Thymus (tissue), 11 donors: ENCODE results near the gene MINAR1. TPM values are rescaled to one million over a fixed set of nuclear protein-coding genes. Genes with fewer than 3 reads are reported as not detected.
"Not testable (repeated sequence)": the region's sequence is repeated elsewhere in the genome, so short reads cannot be mapped to it uniquely, and the experiment has no call there.

Experiments used
- DNase-seq, 9 donors: peaks; one replicate each; pipeline ENCODE4 v3.0.0-alpha.2; 2013; ENCODE audit warnings: low spot score in 9 of 9, low read depth in 6 of 9, missing footprints in 1 of 9
- H3K27ac ChIP-seq, 2 donors: one replicate each; pipeline ENCODE4 v1.5.1; 2013; ENCODE audit warnings: control low read depth in 1 of 2, low read depth in 1 of 2, low read length in 1 of 2, mild to moderate bottlenecking in 1 of 2, moderate library complexity in 1 of 2
- H3K27me3 ChIP-seq, 2 donors: one replicate each; pipeline ENCODE4 v1.5.1; 2013; ENCODE audit warnings: low read length in 1 of 2; ENCODE audit not compliant: control insufficient read depth in 2 of 2, insufficient read depth in 1 of 2
- H3K36me3 ChIP-seq, 2 donors: one replicate each; pipeline ENCODE4 v1.5.1; 2013; ENCODE audit warnings: low read length in 1 of 2, mild to moderate bottlenecking in 1 of 2, moderate library complexity in 1 of 2; ENCODE audit not compliant: control insufficient read depth in 2 of 2, insufficient read depth in 2 of 2
- H3K4me1 ChIP-seq, 2 donors: one replicate each; pipeline ENCODE4 v1.5.1; 2013; ENCODE audit warnings: low read length in 2 of 2; ENCODE audit not compliant: control insufficient read depth in 2 of 2, insufficient read depth in 2 of 2
- H3K4me3 ChIP-seq, 2 donors: one replicate each; pipeline ENCODE4 v1.5.1; 2013; ENCODE audit warnings: low read length in 2 of 2, control low read depth in 1 of 2, mild to moderate bottlenecking in 1 of 2
- H3K9me3 ChIP-seq, 2 donors: one replicate each; pipeline ENCODE4 v1.5.1; 2013; ENCODE audit warnings: low read length in 1 of 2, mild to moderate bottlenecking in 1 of 2; ENCODE audit not compliant: control insufficient read depth in 2 of 2, insufficient read depth in 1 of 2
- WGBS: extraction: QIAGEN DNeasy Blood & Tissue Kit; methylation state at CpG from one replicate; pipeline ENCODE4 v1.1.7; 2013; 5-methylcytosine and 5-hydroxymethylcytosine counted together
- polyA plus RNA-seq: library from polyadenylated mRNA; stranded (reverse); fragments of 200-250 nt; gene quantifications from one replicate; pipeline ENCODE4 v1.2.3, GENCODE V29; 2013
- total RNA-seq: library from RNA; stranded (reverse); fragments of 120-200 nt; gene quantifications from one replicate; pipeline ENCODE4 v1.2.4, GENCODE V29; 2013
- donor health status: healthy.

MINAR1 gene
- total and polyA plus RNA-seq, 2 donors: 0.37 to 0.38 TPM

- no peak overlapping the region for H3K4me3 ChIP-seq
- no peak overlapping the region for H3K27ac ChIP-seq
- H3K4me1 ChIP-seq: no peaks in the 10 kb centered on the region
- DNase-seq: no peak
- no peaks in the 10 kb centered on the region for H3K27me3 ChIP-seq
- 97% methylated on average over 3 of the region's 3 CpGs for WGBS
- no peaks in the 10 kb centered on the region for H3K36me3 ChIP-seq
- H3K9me3 ChIP-seq: no peaks in the 10 kb centered on the region
Measured at GRCh38 chr15:79406210-79406609, 25.9 kb upstream of the MINAR1 start.

DNA sequence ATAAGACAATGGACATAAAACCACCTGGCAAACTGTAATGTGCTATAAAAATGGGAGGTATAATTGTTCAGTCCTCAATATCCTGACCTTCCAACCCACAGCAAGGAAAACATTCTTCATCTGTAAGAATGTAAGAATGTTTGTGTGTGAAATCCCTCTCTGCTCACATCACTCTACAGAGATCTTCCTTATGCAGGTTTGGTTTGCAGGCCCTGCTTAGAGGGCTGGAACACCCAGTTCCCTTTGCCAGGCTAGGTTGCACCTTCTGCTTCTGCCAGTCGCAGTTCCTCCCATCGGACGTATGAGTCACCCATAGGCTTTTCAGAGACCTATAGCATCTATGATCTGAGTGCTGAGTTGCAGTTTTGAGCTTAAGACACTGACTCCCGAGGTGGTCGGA, 24.1 kb upstream of the MINAR1 start:
- 76% methylated on average over 5 of the region's 5 CpGs for WGBS
- Histone ChIP-seq H3K9me3 (no peaks in the 10 kb centered on the region), H3K27me3 (no peaks in the 10 kb centered on the region), H3K36me3 (no peaks in the 10 kb centered on the region), H3K27ac (no peak overlapping the region), H3K4me1 (no peaks in the 10 kb centered on the region), H3K4me3 (no peak overlapping the region)
- DNase-seq: no peak

GRCh38 chr15:79410237-79410636, 21.9 kb upstream of the MINAR1 start:
- Histone ChIP-seq H3K36me3 (no peaks in the 10 kb centered on the region), H3K9me3 (no peaks in the 10 kb centered on the region), H3K27me3 (no peaks in the 10 kb centered on the region), H3K27ac (no peak overlapping the region), H3K4me3 (no peak overlapping the region), H3K4me1 (no peaks in the 10 kb centered on the region)
- WGBS: 98% methylated on average over 2 of the region's 2 CpGs
- DNase-seq: no peak

DNA sequence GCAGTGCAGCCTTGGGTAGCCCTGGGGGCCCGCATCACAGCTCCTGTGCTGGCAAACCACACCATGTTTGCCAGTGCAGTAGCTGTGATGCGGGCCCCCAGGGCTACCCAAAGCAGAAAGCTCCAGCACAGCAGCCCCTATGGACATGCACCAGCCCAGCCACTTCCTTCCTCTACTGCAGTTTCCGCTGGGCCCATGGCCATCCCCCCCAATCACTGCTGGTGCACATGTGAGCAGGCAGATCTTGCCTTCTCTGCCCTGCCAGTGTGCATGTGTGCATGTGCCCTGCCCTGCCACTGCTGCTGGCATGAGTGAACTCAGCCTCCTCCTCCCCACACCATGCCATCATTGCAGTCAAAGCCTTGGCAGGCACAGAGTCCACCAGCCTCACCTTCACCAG, 20.1 kb upstream of the MINAR1 start:
- Histone ChIP-seq H3K27ac (no peak overlapping the region), H3K4me3 (no peak overlapping the region), H3K36me3 (no peaks in the 10 kb centered on the region), H3K27me3 (no peaks in the 10 kb centered on the region), H3K4me1 (no peaks in the 10 kb centered on the region), H3K9me3 (no peaks in the 10 kb centered on the region)
- no peak for DNase-seq
- WGBS: 95% methylated on average over 3 of the region's 3 CpGs

DNA sequence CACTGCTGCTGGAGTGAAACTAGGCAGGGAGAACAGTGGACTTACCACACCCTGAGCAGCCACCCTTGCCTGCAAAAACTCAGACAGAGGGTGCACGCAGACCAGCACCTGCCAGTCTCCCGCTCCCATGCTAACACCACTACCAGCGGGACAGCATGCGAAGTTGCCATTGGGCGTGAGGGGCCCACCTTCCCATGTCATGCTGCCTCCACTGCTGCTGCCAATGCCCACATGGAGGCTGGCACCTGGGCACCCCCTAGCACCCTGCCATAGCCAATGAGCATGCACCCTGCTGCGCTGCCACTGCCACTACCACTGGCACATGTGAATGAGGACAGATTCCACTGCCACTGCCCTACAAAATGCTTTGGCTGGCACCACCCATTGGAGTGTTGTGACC, 19.7 kb upstream of the MINAR1 start:
- Histone ChIP-seq H3K27me3 (no peaks in the 10 kb centered on the region), H3K36me3 (no peaks in the 10 kb centered on the region), H3K27ac (no peak overlapping the region), H3K4me3 (no peak overlapping the region), H3K4me1 (no peaks in the 10 kb centered on the region), H3K9me3 (no peaks in the 10 kb centered on the region)
- no peak for DNase-seq
- 97% methylated on average over 6 of the region's 6 CpGs for WGBS

- 99% methylated on average over 2 of the region's 2 CpGs for WGBS
- no peaks in the 10 kb centered on the region for H3K4me1 ChIP-seq
- H3K27ac ChIP-seq: no peak overlapping the region
Measured at GRCh38 chr15:79416876-79417275, 15.3 kb upstream of the MINAR1 start.

DNA sequence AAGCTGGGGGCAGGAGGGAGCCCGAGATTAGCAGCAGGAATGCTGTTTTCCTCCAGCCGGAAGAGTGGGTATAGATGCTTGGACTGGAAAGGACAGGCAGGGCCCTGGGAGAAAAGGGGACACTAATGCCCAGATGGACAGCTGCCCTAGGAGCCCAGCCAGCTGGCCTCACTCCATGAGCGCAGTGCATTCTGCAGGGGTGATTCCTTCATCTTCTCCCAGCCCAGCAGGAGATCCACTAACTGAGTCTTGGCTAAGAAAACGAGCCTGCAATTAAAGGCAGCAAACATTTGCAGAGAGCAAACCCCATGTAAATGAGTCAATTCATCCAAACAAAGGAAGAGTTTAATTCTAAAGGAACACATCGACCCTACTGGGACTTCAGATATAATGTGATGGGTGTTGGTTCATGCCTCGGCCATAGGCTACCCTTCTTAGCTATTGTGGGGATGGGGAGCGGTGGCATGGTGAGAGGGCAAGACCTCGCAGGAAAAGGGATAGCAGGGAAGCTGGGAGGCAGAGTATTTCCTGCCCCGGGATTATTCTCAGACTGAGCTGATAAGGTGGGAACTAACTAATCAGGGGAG, 13.3 kb upstream of the MINAR1 start:
- no peaks in the 10 kb centered on the region for H3K9me3 ChIP-seq
- DNase-seq: no peak
- H3K27ac ChIP-seq: no peak overlapping the region
- H3K27me3 ChIP-seq: no peaks in the 10 kb centered on the region
- H3K4me3 ChIP-seq: no peak overlapping the region
- H3K36me3 ChIP-seq: no peaks in the 10 kb centered on the region
- H3K4me1 ChIP-seq: no peaks in the 10 kb centered on the region
- 84% methylated on average over 9 of the region's 9 CpGs for WGBS

More at GRCh38 chr15:79416876-79417275, 15.3 kb upstream of the MINAR1 start:
- H3K4me3 ChIP-seq: no peak overlapping the region
- H3K27me3 ChIP-seq: no peaks in the 10 kb centered on the region
- H3K9me3 ChIP-seq: no peaks in the 10 kb centered on the region
- no peak for DNase-seq
- H3K36me3 ChIP-seq: no peaks in the 10 kb centered on the region

GRCh38 chr15:79425591-79426295, 6.4 kb upstream of the MINAR1 start:
- Histone ChIP-seq H3K4me3 (no peak overlapping the region), H3K27me3 (peaks cover 9 to 17% of the 10 kb centered on the region in 2 donors), H3K27ac (no peak overlapping the region), H3K9me3 (no peaks in the 10 kb centered on the region), H3K36me3 (no peaks in the 10 kb centered on the region), H3K4me1 (no peaks in the 10 kb centered on the region)
- DNase-seq: no peak
- 90% methylated on average over 10 of the region's 10 CpGs for WGBS

GRCh38 chr15:79426899-79427298, 5.2 kb upstream of the MINAR1 start:
- WGBS: 98% methylated on average over 2 of the region's 2 CpGs
- not testable (repeated sequence) for H3K36me3 ChIP-seq, H3K4me3 ChIP-seq, DNase-seq, H3K4me1 ChIP-seq, H3K9me3 ChIP-seq, H3K27ac ChIP-seq
- H3K27me3 ChIP-seq: peaks cover 19 to 29% of the 10 kb centered on the region in 2 donors
